Pulmonary artery endothelial cell (primary cell): ENCODE results near the gene RBMS3. TPM values are rescaled to one million over a fixed set of nuclear protein-coding genes. Genes with fewer than 3 reads are reported as not detected.
"Not testable (repeated sequence)": the region's sequence is repeated elsewhere in the genome, so short reads cannot be mapped to it uniquely, and the experiment has no call there.

Experiments used
- DNase-seq: peaks from one replicate; pipeline ENCODE4 v3.0.0-alpha.2; 2011; ENCODE audit warnings: low read depth, low spot score
- total RNA-seq: library from RNA; depleted of rRNA; stranded (reverse); fragments of >200 nt; gene quantifications from 2 replicates; pipeline ENCODE4 v1.2.3, GENCODE V29; 2014

RBMS3 gene
- total RNA-seq, 1 donor from 2014 or later = 56.3 TPM

GRCh38 chr3:29429055-29429679 is 148.3 kb downstream of the RBMS3 start:
- DNase-seq = no peak

GRCh38 chr3:29430558-29430971 is 149.7 kb downstream of the RBMS3 start:
- no peak for DNase-seq

- no peak for DNase-seq
These were observed 155.9 kb downstream of the RBMS3 start for GRCh38 chr3:29436612-29437323.

- DNase-seq = no peak
These were observed 157.7 kb downstream of the RBMS3 start for GRCh38 chr3:29438580-29438979.

GRCh38 chr3:29440413-29441305 is 159.8 kb downstream of the RBMS3 start:
- no peak for DNase-seq

GRCh38 chr3:29441422-29441821 is 160.6 kb downstream of the RBMS3 start:
- no peak for DNase-seq

- no peak for DNase-seq
These were observed 167.2 kb downstream of the RBMS3 start for GRCh38 chr3:29447946-29448627.

GRCh38 chr3:29451920-29452319 is 171.0 kb downstream of the RBMS3 start:
- DNase-seq = no peak

GRCh38 chr3:29452934-29453283 is 172.0 kb downstream of the RBMS3 start:
- DNase-seq = no peak

- DNase-seq = no peak
These were observed 172.6 kb downstream of the RBMS3 start for GRCh38 chr3:29453284-29454001.

GRCh38 chr3:29454161-29454611 is 173.3 kb downstream of the RBMS3 start:
- no peak for DNase-seq

- DNase-seq = no peak
These were observed 176.0 kb downstream of the RBMS3 start for GRCh38 chr3:29456901-29457300.

- no peak for DNase-seq
These were observed 182.4 kb downstream of the RBMS3 start for GRCh38 chr3:29463304-29463703.

- no peak for DNase-seq
These were observed 185.0 kb downstream of the RBMS3 start for GRCh38 chr3:29465836-29466235.

GRCh38 chr3:29466442-29466841 is 185.6 kb downstream of the RBMS3 start:
- DNase-seq = no peak

GRCh38 chr3:29468187-29468586 is 187.3 kb downstream of the RBMS3 start:
- DNase-seq = no peak

GRCh38 chr3:29473481-29474170 is 192.8 kb downstream of the RBMS3 start:
- DNase-seq = not testable (repeated sequence)

GRCh38 chr3:29475305-29475840 is 194.5 kb downstream of the RBMS3 start:
- no peak for DNase-seq

GRCh38 chr3:29475854-29476253 is 195.0 kb downstream of the RBMS3 start:
- DNase-seq = no peak

- DNase-seq = no peak
These were observed 197.7 kb downstream of the RBMS3 start for GRCh38 chr3:29478611-29479010.
